Vagina (tissue), 2 donors: ENCODE results near the gene OR13F1. TPM values are rescaled to one million over a fixed set of nuclear protein-coding genes. Genes with fewer than 3 reads are reported as not detected.
"Not testable (repeated sequence)": the region's sequence is repeated elsewhere in the genome, so short reads cannot be mapped to it uniquely, and the experiment has no call there.

ENCODE experiments used
- DNase-seq, 2 donors: peaks; one replicate each; pipeline ENCODE4 v3.0.0-alpha.2; 2017; ENCODE audit errors: extremely low spot score in 2 of 2
- H3K27ac ChIP-seq: fragments of 200-600 bp; sonication (generic); one replicate; pipeline ENCODE4 v1.5.1; 2019
- H3K27me3 ChIP-seq: fragments of 200-600 bp; sonication (generic); one replicate; pipeline ENCODE4 v1.5.1; 2019
- H3K36me3 ChIP-seq, 2 donors: fragments of 200-600 bp; sonication (generic); one replicate each; pipeline ENCODE4 v1.5.1; 2017 to 2019
- H3K4me1 ChIP-seq: fragments of 200-600 bp; sonication (generic); one replicate; pipeline ENCODE4 v1.5.1; 2019
- H3K4me3 ChIP-seq, 2 donors: fragments of 200-600 bp; sonication (generic); 1 replicate in 1 of 2; 2 replicates in 1 of 2; pipeline ENCODE4 v1.5.1; 2016 to 2019
- H3K9me3 ChIP-seq: fragments of 200-600 bp; sonication (generic); one replicate; pipeline ENCODE4 v1.5.1; 2019
- POLR2A ChIP-seq, 2 donors: fragments of 450-650 bp; IDR thresholded peaks; one replicate each; pipeline ENCODE4 v1.6.1; 2017; ENCODE audit warnings: antibody characterized with exemption in 2 of 2, mild to moderate bottlenecking in 2 of 2, moderate library complexity in 2 of 2
- POLR2AphosphoS5 ChIP-seq, 2 donors: sonication (generic); formaldehyde crosslinking; IDR thresholded peaks; one replicate each; pipeline ENCODE4 v1.9.0; 2017; ENCODE audit warnings: antibody characterized with exemption in 2 of 2, mild to moderate bottlenecking in 2 of 2, low read depth in 1 of 2; ENCODE audit not compliant: insufficient read depth in 1 of 2
- intact Hi-C: fragments of 100-400 bp; cut with DNase I; formaldehyde crosslinking; loops from one replicate; pipeline ENCODE4 v1.15.1; 2023
- total RNA-seq: library from RNA; depleted of rRNA; stranded (reverse); fragments of >200 nt; gene quantifications from one replicate; pipeline ENCODE4 v1.2.3, GENCODE V29; 2016
- TF ChIP-seq, protein P1 (sequence below), 3 experiments: fragments of 450-650 bp in 2 of 3; fragments of 200-600 bp in 1 of 3; sonication (generic) in 1 of 3; IDR thresholded peaks; one replicate each; pipeline ENCODE4 v1.5.1; 2017 to 2019; ENCODE audit warnings: antibody characterized with exemption in 3 of 3, mild to moderate bottlenecking in 2 of 3, moderate library complexity in 2 of 3

OR13F1 gene
- total RNA-seq, 1 donor from 2014 or later = not detected

DNA sequence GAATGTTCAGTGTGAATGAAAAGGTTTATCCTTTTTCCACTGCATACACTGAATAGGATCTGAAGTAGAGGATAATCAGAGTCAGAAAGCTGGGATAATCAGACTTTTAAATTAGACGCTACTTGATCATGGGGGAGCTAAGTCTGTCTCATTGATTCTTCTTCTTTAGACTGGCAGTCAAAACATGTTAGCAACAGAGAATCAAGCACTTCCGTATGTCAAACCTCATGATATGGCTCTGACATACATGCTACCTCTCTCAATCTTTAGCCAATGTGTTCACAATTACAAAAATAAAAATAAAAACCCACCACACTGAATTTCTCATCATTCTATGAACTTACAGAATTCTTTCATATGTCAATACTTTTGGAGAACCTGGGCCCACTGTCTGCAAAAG, 19.0 kb upstream of the OR13F1 start:
- DNase-seq = no peak
- H3K9me3 ChIP-seq = no peaks in the 10 kb centered on the region
- intact Hi-C loops = no loop called here
- TF ChIP-seq POLR2A (IDR thresholded peaks at IDR 0.05) = no peak
- TF ChIP-seq, protein P1, sequence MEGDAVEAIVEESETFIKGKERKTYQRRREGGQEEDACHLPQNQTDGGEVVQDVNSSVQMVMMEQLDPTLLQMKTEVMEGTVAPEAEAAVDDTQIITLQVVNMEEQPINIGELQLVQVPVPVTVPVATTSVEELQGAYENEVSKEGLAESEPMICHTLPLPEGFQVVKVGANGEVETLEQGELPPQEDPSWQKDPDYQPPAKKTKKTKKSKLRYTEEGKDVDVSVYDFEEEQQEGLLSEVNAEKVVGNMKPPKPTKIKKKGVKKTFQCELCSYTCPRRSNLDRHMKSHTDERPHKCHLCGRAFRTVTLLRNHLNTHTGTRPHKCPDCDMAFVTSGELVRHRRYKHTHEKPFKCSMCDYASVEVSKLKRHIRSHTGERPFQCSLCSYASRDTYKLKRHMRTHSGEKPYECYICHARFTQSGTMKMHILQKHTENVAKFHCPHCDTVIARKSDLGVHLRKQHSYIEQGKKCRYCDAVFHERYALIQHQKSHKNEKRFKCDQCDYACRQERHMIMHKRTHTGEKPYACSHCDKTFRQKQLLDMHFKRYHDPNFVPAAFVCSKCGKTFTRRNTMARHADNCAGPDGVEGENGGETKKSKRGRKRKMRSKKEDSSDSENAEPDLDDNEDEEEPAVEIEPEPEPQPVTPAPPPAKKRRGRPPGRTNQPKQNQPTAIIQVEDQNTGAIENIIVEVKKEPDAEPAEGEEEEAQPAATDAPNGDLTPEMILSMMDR (IDR thresholded peaks at IDR 0.05) = no peak
- TF ChIP-seq POLR2AphosphoS5 (IDR thresholded peaks at IDR 0.05; ENCODE audit: insufficient read depth in 1 of 2, low read depth in 1 of 2) = no peak
- no peak overlapping the region for H3K4me3 ChIP-seq
- H3K4me1 ChIP-seq = no peaks in the 10 kb centered on the region
- H3K27ac ChIP-seq = no peak overlapping the region
- no peaks in the 10 kb centered on the region for H3K36me3 ChIP-seq
- no peaks in the 10 kb centered on the region for H3K27me3 ChIP-seq

DNA sequence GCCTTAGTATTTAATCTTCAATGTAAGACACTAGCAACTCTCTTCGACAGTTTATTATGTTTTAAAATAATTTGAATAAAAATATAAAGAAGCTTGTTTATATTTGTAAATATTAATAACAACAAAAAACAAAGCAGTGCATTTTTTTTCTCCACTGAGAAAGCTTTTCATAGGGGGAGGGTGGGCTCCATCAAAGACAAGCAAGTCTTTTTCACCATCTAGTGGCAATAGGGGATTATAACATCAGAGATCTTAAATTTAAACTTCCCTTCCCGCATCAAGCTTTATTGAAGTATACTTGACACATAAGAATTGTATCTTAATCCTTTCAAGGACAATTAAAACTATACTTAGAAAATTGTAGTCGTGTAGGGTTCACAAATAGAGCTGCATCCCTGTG, 9.3 kb upstream of the OR13F1 start:
- H3K9me3 ChIP-seq = no peaks in the 10 kb centered on the region
- no peak overlapping the region for H3K4me3 ChIP-seq
- H3K27ac ChIP-seq = no peak overlapping the region
- intact Hi-C loops = no loop called here
- no peaks in the 10 kb centered on the region for H3K36me3 ChIP-seq
- no peaks in the 10 kb centered on the region for H3K27me3 ChIP-seq
- no peak for TF ChIP-seq POLR2A (IDR thresholded peaks at IDR 0.05)
- no peak for TF ChIP-seq POLR2AphosphoS5 (IDR thresholded peaks at IDR 0.05; ENCODE audit: insufficient read depth in 1 of 2, low read depth in 1 of 2)
- TF ChIP-seq, protein P1 (IDR thresholded peaks at IDR 0.05) = no peak
- no peak for DNase-seq
- no peaks in the 10 kb centered on the region for H3K4me1 ChIP-seq

DNA sequence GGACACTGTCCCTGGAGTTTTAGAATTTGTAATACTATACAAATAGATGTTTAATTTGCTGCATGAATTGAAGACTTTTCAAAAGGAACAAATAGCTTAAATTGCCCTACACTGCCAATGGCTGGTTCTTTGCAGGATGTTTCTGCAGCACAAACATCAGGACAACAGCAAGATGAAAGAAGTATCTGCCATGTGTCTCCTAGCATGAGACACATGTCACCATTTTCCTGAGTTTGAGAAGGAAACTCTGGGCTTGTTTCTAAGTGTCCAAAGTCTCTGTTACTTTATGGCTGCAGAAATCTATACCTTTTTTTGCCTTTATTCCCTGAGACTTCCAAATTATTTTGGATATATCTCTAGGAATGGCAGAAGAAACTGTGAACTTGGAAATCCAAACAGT, 623 bp upstream of the OR13F1 start:
- Histone ChIP-seq H3K4me1 (no peaks in the 10 kb centered on the region), H3K9me3 (no peaks in the 10 kb centered on the region), H3K27me3 (no peaks in the 10 kb centered on the region), H3K27ac (no peak overlapping the region), H3K36me3 (no peaks in the 10 kb centered on the region), H3K4me3 (no peak overlapping the region)
- TF ChIP-seq, protein P1 (IDR thresholded peaks at IDR 0.05) = no peak
- TF ChIP-seq POLR2A (IDR thresholded peaks at IDR 0.05) (no peak), POLR2AphosphoS5 (IDR thresholded peaks at IDR 0.05; ENCODE audit: insufficient read depth in 1 of 2, low read depth in 1 of 2) (no peak)
- intact Hi-C loops = no loop called here
- DNase-seq = no peak

DNA sequence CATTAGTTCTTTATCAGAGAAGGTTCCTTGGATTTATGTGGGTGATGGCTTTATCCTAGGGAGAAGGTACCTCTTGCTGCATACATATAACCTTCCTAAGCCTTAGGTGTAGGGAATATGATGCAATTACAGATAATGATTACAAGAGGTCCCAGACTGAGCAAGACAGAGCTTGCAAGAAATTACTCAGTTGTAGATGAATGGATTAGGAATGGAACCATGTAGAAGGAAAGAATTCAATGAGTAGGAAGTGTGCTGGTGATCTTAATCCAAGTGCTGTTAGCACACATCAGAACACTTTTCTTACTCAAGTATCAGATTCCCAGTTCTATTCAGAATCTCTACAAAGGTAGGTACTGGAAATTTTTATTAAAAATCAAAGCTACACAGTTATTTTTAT, 2.5 kb downstream of the OR13F1 start:
- DNase-seq = no peak
- H3K27ac ChIP-seq = no peak overlapping the region
- H3K4me1 ChIP-seq = no peaks in the 10 kb centered on the region
- TF ChIP-seq, protein P1 (IDR thresholded peaks at IDR 0.05) = no peak
- intact Hi-C loops = no loop called here
- H3K36me3 ChIP-seq = no peaks in the 10 kb centered on the region
- no peaks in the 10 kb centered on the region for H3K27me3 ChIP-seq
- no peak overlapping the region for H3K4me3 ChIP-seq
- H3K9me3 ChIP-seq = no peaks in the 10 kb centered on the region

DNA sequence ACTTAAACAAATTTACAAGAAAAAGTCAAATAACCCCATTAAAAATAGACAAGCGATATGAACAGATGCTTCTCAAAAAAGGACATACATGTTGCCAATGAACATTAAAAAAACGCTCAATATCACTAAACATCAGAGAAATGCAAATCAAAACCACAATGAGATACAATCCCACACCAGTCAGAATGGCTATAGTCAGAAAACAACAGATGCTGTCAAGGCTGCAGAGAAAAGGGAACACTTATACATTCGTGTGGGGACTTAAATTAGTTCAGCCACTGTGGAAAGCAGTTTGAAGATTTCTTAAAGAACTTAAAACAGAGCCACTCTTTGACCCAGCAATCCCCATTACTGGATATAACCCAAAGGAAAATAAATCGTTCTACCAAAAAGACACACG, 10.8 kb downstream of the OR13F1 start:
- no peak overlapping the region for H3K27ac ChIP-seq
- no peaks in the 10 kb centered on the region for H3K36me3 ChIP-seq
- no peaks in the 10 kb centered on the region for H3K27me3 ChIP-seq
- no peak for DNase-seq
- H3K4me3 ChIP-seq = no peak overlapping the region
- no peaks in the 10 kb centered on the region for H3K4me1 ChIP-seq
- TF ChIP-seq, protein P1 (IDR thresholded peaks at IDR 0.05) = no peak
- TF ChIP-seq POLR2AphosphoS5 (IDR thresholded peaks at IDR 0.05; ENCODE audit: insufficient read depth in 1 of 2, low read depth in 1 of 2) = no peak
- no peak for TF ChIP-seq POLR2A (IDR thresholded peaks at IDR 0.05)
- intact Hi-C loops = no loop called here
- H3K9me3 ChIP-seq = no peaks in the 10 kb centered on the region

DNA sequence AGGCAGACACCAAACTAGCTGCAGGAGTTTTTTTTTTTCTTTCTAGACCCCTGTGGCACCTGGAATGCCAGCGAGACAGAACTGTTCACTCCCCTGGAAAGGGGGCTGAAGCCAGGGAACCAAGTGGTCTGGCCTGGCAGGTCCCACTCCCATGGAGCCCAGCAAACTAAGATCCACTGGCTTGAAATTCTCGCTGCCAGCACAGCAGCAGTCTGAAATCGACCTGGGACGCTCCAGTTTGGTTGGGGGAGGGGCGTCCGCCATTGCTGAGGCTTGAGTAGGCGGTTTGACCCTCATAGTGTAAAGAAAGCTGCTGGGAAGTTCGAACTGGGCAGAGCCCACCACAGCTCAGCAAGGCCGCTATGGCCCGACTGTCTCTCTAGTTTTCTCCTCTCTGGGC, 16.2 kb downstream of the OR13F1 start:
- H3K4me1 ChIP-seq, H3K9me3 ChIP-seq, H3K4me3 ChIP-seq, DNase-seq, intact Hi-C loops, H3K36me3 ChIP-seq, H3K27me3 ChIP-seq, H3K27ac ChIP-seq: not testable (repeated sequence)
